Psoas muscle (tissue), 8 donors: Measurements from ENCODE around the gene TRPM2. TPM values are rescaled to one million over a fixed set of nuclear protein-coding genes. Genes with fewer than 3 reads are reported as not detected.
"Not testable (repeated sequence)": the region's sequence is repeated elsewhere in the genome, so short reads cannot be mapped to it uniquely, and the experiment has no call there.

Source experiments
- ATAC-seq, 4 donors: fragments of 200-7000 bp; cut with Tn5 transposase; one replicate each; pipeline ENCODE4 v1.9.1; 2020; ENCODE audit warnings: moderate library complexity in 3 of 4, mild to moderate bottlenecking in 2 of 4
- DNase-seq, 2 donors: peaks; one replicate each; pipeline ENCODE4 v3.0.0-alpha.2; 2020
- H3K27ac ChIP-seq: fragments of 200-600 bp; one replicate; pipeline ENCODE4 v1.8.0; 2022
- H3K27me3 ChIP-seq, 3 donors: fragments of 200-600 bp in 1 of 3; one replicate each; pipeline versions ENCODE4 v1.6.1 to v1.8.0; 2013 to 2022; ENCODE audit warnings: low read length in 2 of 3, mild to moderate bottlenecking in 2 of 3, moderate library complexity in 1 of 3; ENCODE audit not compliant: insufficient read depth in 3 of 3
- H3K36me3 ChIP-seq, 2 donors: fragments of 200-600 bp in 1 of 2; one replicate each; pipeline versions ENCODE4 v1.6.1 to v1.8.0; 2013 to 2022; ENCODE audit warnings: low read depth in 1 of 2, mild to moderate bottlenecking in 1 of 2, moderate library complexity in 1 of 2; ENCODE audit not compliant: insufficient read depth in 1 of 2
- H3K4me1 ChIP-seq: fragments of 200-600 bp; one replicate; pipeline ENCODE4 v1.8.0; 2022
- H3K4me3 ChIP-seq: fragments of 200-600 bp; one replicate; pipeline ENCODE4 v1.8.0; 2022; ENCODE audit warnings: mild to moderate bottlenecking
- H3K9me3 ChIP-seq: fragments of 200-600 bp; one replicate; pipeline ENCODE4 v1.8.0; 2022
- WGBS, 3 donors: extraction: QIAGEN DNeasy Blood & Tissue Kit; methylation state at CpG; one replicate each; pipeline versions ENCODE4 v1.1.6 to v1.1.7; 2013; 5-methylcytosine and 5-hydroxymethylcytosine counted together
- intact Hi-C, 2 donors: fragments of 100-400 bp; cut with DNase I; formaldehyde crosslinking; loops; one replicate each; pipeline versions ENCODE4 v1.11.0 to v1.14.2; 2022
- polyA plus RNA-seq, 3 donors: library from polyadenylated mRNA; stranded (reverse); fragments of 200-250 nt; gene quantifications; one replicate each; pipeline ENCODE4 v1.2.3, GENCODE V29; 2013
- total RNA-seq, 4 donors: library from RNA; stranded (reverse); fragmentation: NEBNext Ultra II Directional in 2 of 4; extraction: Animal tissue kit (Norgen Biotek cat#: 25700) in 2 of 4; gene quantifications; one replicate each; pipeline versions ENCODE4 v1.2.1 to v1.2.4, GENCODE V29; 2021 to 2023
- TF ChIP-seq, protein P1 (sequence below): fragments of 200-600 bp; IDR thresholded peaks from one replicate; pipeline ENCODE4 v1.8.0; 2022; ENCODE audit warnings: antibody characterized with exemption
- donor health status: healthy with polysubstance abuse.
- donor health status: DM: no; HTN: no; CAD: no; lungs with moderate emphysema.
- donor health status: Bipolar disorder and iron deficiency.
- donor health status: healthy.
- donor health status: DM: yes; HTN: yes; CAD: no.
- donor health status: DM: no; HTN: no; CAD: no.
- donor health status: DM: no; HTN: no; CAD: no.
- donor health status: DM: yes; HTN: yes; CAD: no.

TRPM2 gene
- total and polyA plus RNA-seq, 7 donors, result 0.08 to 1.7 (median 0.76) TPM

DNA sequence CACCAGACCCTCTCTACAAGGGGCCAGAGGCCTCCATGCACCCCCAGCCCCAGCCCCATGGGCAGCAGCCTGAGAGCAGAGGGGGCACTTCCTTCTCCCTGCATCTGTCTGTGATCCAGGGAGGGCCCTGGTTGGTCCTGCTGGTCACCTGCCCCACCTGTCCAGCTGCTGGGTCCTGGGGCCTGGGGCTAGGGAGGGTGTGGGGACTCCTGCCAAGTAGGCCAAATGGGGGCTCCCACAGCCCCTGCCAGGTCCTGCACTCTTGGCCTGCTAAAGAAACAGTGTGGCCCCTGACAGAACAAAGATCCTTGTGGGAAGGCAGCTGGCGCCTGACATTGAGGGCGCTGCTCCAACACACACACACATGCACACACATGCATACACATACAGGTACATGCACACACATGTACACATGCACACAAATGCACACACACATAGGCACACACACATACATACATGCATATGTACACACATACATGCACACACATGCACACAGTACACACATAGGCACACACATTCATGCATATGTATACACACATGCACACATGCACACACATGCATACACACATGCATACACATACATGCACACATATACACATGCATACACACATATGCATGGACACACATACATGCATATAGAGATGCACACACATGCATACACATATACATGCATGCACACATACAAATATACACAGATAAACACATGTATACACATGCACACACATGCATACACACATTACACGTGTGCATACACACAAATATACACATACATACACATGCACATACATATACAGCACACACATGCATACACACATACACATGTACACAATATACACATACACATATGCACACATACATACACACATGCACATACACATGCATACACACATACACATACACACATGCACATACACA lies 49.9 kb downstream of the TRPM2 start:
- no peak for ATAC-seq
- intact Hi-C loops, result no loop called here
- no peak overlapping the region for H3K27ac ChIP-seq
- WGBS, 3 donors, result 90 to 94% (median 91%) methylated on average over 3 of the region's 3 CpGs
- no peaks in the 10 kb centered on the region for H3K9me3 ChIP-seq
- H3K4me1 ChIP-seq, result no peaks in the 10 kb centered on the region
- H3K4me3 ChIP-seq, result no peak overlapping the region
- H3K27me3 ChIP-seq, result peaks cover 0 to 7% (median 2%) of the 10 kb centered on the region in 3 donors
- DNase-seq, result peak in 1 of 2 donors; percentile 14
- TF ChIP-seq, protein P1, sequence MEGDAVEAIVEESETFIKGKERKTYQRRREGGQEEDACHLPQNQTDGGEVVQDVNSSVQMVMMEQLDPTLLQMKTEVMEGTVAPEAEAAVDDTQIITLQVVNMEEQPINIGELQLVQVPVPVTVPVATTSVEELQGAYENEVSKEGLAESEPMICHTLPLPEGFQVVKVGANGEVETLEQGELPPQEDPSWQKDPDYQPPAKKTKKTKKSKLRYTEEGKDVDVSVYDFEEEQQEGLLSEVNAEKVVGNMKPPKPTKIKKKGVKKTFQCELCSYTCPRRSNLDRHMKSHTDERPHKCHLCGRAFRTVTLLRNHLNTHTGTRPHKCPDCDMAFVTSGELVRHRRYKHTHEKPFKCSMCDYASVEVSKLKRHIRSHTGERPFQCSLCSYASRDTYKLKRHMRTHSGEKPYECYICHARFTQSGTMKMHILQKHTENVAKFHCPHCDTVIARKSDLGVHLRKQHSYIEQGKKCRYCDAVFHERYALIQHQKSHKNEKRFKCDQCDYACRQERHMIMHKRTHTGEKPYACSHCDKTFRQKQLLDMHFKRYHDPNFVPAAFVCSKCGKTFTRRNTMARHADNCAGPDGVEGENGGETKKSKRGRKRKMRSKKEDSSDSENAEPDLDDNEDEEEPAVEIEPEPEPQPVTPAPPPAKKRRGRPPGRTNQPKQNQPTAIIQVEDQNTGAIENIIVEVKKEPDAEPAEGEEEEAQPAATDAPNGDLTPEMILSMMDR, result no peak
- H3K36me3 ChIP-seq, result no peaks in the 10 kb centered on the region

DNA sequence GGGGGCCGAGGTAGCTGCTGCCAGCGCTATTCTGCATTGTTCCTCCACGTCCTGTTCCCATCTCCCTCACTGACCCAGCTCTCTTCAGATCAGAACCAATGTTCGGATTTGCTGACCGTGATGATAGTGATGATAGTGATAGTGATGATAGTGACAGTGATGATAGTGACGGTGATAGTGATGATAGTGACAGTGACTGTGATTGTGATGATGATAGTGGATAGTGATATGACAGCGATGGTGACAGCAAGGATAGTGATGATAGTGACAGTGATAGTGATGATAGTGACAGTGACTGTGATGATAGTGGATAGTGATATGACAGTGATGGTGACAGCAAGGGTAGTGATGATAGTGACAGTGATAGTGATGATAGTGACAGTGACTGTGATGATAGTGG lies 51.1 kb downstream of the TRPM2 start:
- H3K4me3 ChIP-seq, H3K9me3 ChIP-seq, intact Hi-C loops, H3K4me1 ChIP-seq, H3K36me3 ChIP-seq, H3K27me3 ChIP-seq, ATAC-seq, DNase-seq, H3K27ac ChIP-seq: not testable (repeated sequence)
- 80 to 85% (median 81%) methylated on average over 7 of the region's 7 CpGs for WGBS, 3 donors

DNA sequence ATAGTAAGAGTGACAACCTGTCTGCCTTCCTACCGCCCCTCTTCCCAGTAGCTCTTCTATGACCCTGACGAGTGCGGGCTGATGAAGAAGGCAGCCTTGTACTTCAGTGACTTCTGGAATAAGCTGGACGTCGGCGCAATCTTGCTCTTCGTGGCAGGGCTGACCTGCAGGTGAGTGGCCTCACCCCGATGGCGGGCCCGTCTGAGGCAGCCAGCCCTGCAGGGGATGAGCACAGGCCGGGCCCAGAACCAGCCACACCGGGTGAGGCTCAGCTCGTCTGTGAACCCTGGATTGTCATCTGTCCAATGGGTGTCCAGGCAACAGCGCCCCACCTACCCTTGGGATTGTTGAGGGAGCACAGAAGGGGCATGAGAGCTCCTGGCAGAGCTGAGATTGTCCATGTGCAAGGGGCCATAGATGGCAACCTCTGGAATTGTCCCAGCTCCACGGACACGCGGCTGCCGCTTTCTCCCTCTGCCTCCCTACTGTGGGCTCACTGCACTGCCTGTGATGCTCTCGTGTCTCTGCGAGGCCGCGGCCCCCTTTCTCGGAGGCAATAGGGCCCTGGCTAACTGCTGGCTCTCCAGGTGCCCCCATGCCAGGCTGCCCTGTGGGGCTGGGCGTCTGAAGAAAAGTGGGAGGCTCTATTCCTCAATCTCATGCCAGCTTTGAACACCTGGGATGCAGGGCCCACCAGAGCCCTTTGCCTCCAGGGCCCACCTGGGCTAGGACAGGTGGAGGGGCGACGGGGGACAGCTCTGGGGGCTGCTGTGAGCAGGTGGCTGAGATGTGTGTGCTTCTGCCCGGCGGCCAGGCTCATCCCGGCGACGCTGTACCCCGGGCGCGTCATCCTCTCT lies 51.9 kb downstream of the TRPM2 start:
- Histone ChIP-seq H3K36me3 (no peaks in the 10 kb centered on the region), H3K4me3 (no peak overlapping the region), H3K27ac (no peak overlapping the region), H3K4me1 (no peaks in the 10 kb centered on the region), H3K27me3 (peaks cover 0 to 7% (median 2%) of the 10 kb centered on the region in 3 donors), H3K9me3 (no peaks in the 10 kb centered on the region)
- ATAC-seq (no peak), DNase-seq (no peak)
- TF ChIP-seq, protein P1, result no peak
- WGBS, 3 donors, result 78 to 81% (median 79%) methylated on average over 33 to 34 of the region's 34 CpGs
- intact Hi-C loops, result no loop called here

DNA sequence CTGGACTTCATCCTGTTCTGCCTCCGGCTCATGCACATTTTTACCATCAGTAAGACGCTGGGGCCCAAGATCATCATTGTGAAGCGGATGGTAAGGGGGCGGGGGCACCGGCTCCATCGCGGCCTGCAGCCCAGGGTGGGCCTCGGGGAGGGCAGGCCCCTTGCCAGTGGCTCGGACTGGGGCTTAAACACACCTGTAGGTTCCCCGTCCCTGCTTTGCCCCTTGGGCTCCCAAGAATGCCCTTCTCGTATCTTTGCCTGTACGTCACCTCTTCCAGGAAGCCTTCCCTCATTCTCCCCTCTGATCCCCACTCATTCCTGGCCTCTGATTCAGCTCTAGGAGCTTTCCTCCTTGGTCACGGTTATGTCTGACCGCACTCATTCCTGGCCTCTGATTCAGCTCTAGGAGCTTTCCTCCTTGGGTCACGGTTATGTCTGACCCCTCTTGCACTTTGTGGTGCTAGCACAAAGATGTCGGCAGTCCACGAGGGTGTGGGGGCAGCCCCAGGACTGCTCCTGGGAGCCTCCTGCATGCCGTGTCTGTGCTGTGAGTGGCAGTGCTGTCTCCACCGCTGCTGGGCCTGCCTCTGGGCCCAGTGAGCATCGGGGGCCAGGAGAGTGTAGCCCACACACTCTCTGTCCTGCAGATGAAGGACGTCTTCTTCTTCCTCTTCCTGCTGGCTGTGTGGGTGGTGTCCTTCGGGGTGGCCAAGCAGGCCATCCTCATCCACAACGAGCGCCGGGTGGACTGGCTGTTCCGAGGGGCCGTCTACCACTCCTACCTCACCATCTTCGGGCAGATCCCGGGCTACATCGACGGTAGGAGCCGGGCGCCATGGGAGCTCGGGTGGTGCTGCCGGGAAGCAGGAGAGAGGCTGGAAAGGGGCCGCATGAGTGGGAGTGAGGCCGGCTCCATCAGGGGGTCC lies 52.8 kb downstream of the TRPM2 start:
- ATAC-seq (no peak), DNase-seq (no peak)
- TF ChIP-seq, protein P1, result no peak

More for the DNA sequence above, 52.8 kb downstream of the TRPM2 start:
- H3K4me1 ChIP-seq, result no peaks in the 10 kb centered on the region
- H3K27ac ChIP-seq, result no peak overlapping the region
- peaks cover 0 to 7% (median 2%) of the 10 kb centered on the region in 3 donors for H3K27me3 ChIP-seq
- H3K4me3 ChIP-seq, result no peak overlapping the region
- 78 to 82% (median 81%) methylated on average over 29 to 37 of the region's 37 CpGs for WGBS, 3 donors
- intact Hi-C loops, result no loop called here
- no peaks in the 10 kb centered on the region for H3K9me3 ChIP-seq
- H3K36me3 ChIP-seq, result no peaks in the 10 kb centered on the region
